HCT116 (cell line): ENCODE results near the gene NPL.

ENCODE experiments used
- MAX ChIP-seq: IDR thresholded peaks from 2 replicates; pipeline ENCODE4 v1.6.1; 2012
- POLR2A ChIP-seq: IDR thresholded peaks from 2 replicates; pipeline ENCODE4 v1.7.0; 2011; ENCODE audit warnings: borderline replicate concordance; ENCODE audit not compliant: insufficient read depth, insufficient read length; ENCODE audit errors: extremely low read depth
- POLR2AphosphoS5 ChIP-seq: IDR thresholded peaks from 2 replicates; pipeline ENCODE4 v1.6.1; 2011; ENCODE audit warnings: mild to moderate bottlenecking, low read depth, low read length, moderate library complexity
- SP1 ChIP-seq: IDR thresholded peaks from 2 replicates; pipeline ENCODE4 v1.6.1; 2012; ENCODE audit warnings: low read depth
- ZNF274 ChIP-seq: fragments of 200-500 bp; sonication (Bioruptor generic); IDR thresholded peaks from 2 replicates; pipeline ENCODE4 v1.6.1; 2014; ENCODE audit warnings: mild to moderate bottlenecking, low read depth, low read length, inconsistent platforms

GRCh38 chr1:182839209-182840066 lies 49.9 kb downstream of the NPL start, which contains the start of gene DHX9:
- peak; percentile 84 for TF ChIP-seq MAX
- TF ChIP-seq POLR2AphosphoS5: peak; percentile 99
- TF ChIP-seq ZNF274: no peak
- TF ChIP-seq POLR2A: peak; percentile 89
- TF ChIP-seq SP1: peak; percentile 61
